HepG2 (cell line): ENCODE data around the gene HIC1. TPM values are rescaled to one million over a fixed set of nuclear protein-coding genes. Genes with fewer than 3 reads are reported as not detected.

Experiments
- BCL6 ChIP-seq: IDR thresholded peaks from 2 replicates; pipeline ENCODE4 v1.6.1; 2016; ENCODE audit warnings: missing genetic modification reagents, missing compliant biosample characterization
- GFI1 ChIP-seq: sonication (generic); formaldehyde crosslinking; IDR thresholded peaks from 2 replicates; pipeline ENCODE4 v1.5.0; 2020; ENCODE audit warnings: missing genetic modification reagents, mild to moderate bottlenecking, borderline replicate concordance
- HCFC1 ChIP-seq: fragments of 150-350 bp; IDR thresholded peaks from 2 replicates; pipeline ENCODE4 v1.6.1; 2014; ENCODE audit warnings: low read depth, low read length
- HMGA1 ChIP-seq: sonication (generic); formaldehyde crosslinking; conservative IDR thresholded peaks from 2 replicates; pipeline ENCODE4 v1.4.0; 2020; ENCODE audit warnings: missing genetic modification reagents
- PHF5A ChIP-seq: IDR thresholded peaks from one replicate; pipeline ENCODE4 v1.6.1; 2018; ENCODE audit warnings: low read depth, missing genetic modification reagents; ENCODE audit not compliant: unreplicated experiment
- TBP ChIP-seq: sonication (generic); formaldehyde crosslinking; IDR thresholded peaks from 2 replicates; pipeline ENCODE4 v1.5.0; 2020; ENCODE audit warnings: missing genetic modification reagents
- ZFAT ChIP-seq: sonication (generic); formaldehyde crosslinking; conservative IDR thresholded peaks from 2 replicates; pipeline ENCODE4 v1.8.1; 2023; ENCODE audit warnings: missing genetic modification reagents, inconsistent platforms
- ZMYM3 ChIP-seq: sonication (generic); formaldehyde crosslinking; IDR thresholded peaks from 2 replicates; pipeline ENCODE4 v1.5.1; 2020; ENCODE audit warnings: mild to moderate bottlenecking, missing genetic modification reagents
- ZNF224 ChIP-seq: sonication (generic); formaldehyde crosslinking; IDR thresholded peaks from 2 replicates; pipeline ENCODE4 v1.5.0; 2020; ENCODE audit warnings: mild to moderate bottlenecking, missing genetic modification reagents
- ZNF367 ChIP-seq: sonication (generic); formaldehyde crosslinking; IDR thresholded peaks from 2 replicates; pipeline ENCODE4 v1.4.0; 2020; ENCODE audit warnings: missing genetic modification reagents, borderline replicate concordance
- ZNF709 ChIP-seq: sonication (generic); formaldehyde crosslinking; IDR thresholded peaks from 2 replicates; pipeline ENCODE4 v1.5.0; 2020; ENCODE audit warnings: mild to moderate bottlenecking, missing genetic modification reagents
- ZNF776 ChIP-seq: sonication (generic); formaldehyde crosslinking; IDR thresholded peaks from 2 replicates; pipeline ENCODE4 v1.4.0; 2020; ENCODE audit warnings: mild to moderate bottlenecking, missing genetic modification reagents
- polyA plus RNA-seq, 8 experiments: library from polyadenylated mRNA; depleted of rRNA in 3 of 8; stranded (reverse) in 7 of 8; unstranded in 1 of 8; fragments of >200 nt; fragmentation: Illumina TruSeq in 4 of 8; extraction: Trizol in 4 of 8; gene quantifications; 2 replicates each; pipeline versions ENCODE4 v1.2.1 to v1.2.3, GENCODE V29; 2011 to 2016; ENCODE audit warnings: low read depth in 4 of 8, missing spikeins in 1 of 8, mixed read lengths in 1 of 8; ENCODE audit not compliant: insufficient read depth in 1 of 8
- total RNA-seq, 5 experiments: library from RNA; depleted of rRNA; stranded (reverse); fragments of >200 nt; fragmentation: Illumina TruSeq; extraction: Trizol; gene quantifications; 2 replicates each; pipeline ENCODE4 v1.2.3, GENCODE V29; 2016; ENCODE audit warnings: low read depth in 1 of 5
- TF ChIP-seq, protein P1 (sequence below), 2 experiments: sonication (generic) in 1 of 2; formaldehyde crosslinking in 1 of 2; IDR thresholded peaks; 2 replicates each; pipeline versions ENCODE4 v1.6.1 to v1.9.0; 2014 to 2022; ENCODE audit warnings: antibody characterized with exemption in 1 of 2, borderline replicate concordance in 1 of 2, inconsistent platforms in 1 of 2, low read depth in 1 of 2, missing genetic modification reagents in 1 of 2
- TF ChIP-seq, protein P2 (sequence below): sonication (generic); formaldehyde crosslinking; IDR thresholded peaks from 2 replicates; pipeline ENCODE4 v1.8.0; 2023; ENCODE audit warnings: mild to moderate bottlenecking, missing genetic modification reagents
- TF ChIP-seq, protein P3 (sequence below): sonication (generic); formaldehyde crosslinking; IDR thresholded peaks from 2 replicates; pipeline ENCODE4 v1.5.1; 2020; ENCODE audit warnings: missing genetic modification reagents, mild to moderate bottlenecking, borderline replicate concordance
- TF ChIP-seq, protein P4 (sequence below): sonication (generic); formaldehyde crosslinking; IDR thresholded peaks from 2 replicates; pipeline ENCODE4 v1.5.1; 2020; ENCODE audit warnings: mild to moderate bottlenecking, missing genetic modification reagents, moderate library complexity
- TF ChIP-seq, protein P5 (sequence below): sonication (generic); formaldehyde crosslinking; IDR thresholded peaks from 2 replicates; pipeline ENCODE4 v1.5.0; 2020; ENCODE audit warnings: missing genetic modification reagents

The HIC1 gene
- total and polyA plus RNA-seq, 2 of the 13 experiments (the other 11 are each of a cell fraction or from before 2014, with no cell fraction given), result 0.04 to 0.31 TPM

DNA sequence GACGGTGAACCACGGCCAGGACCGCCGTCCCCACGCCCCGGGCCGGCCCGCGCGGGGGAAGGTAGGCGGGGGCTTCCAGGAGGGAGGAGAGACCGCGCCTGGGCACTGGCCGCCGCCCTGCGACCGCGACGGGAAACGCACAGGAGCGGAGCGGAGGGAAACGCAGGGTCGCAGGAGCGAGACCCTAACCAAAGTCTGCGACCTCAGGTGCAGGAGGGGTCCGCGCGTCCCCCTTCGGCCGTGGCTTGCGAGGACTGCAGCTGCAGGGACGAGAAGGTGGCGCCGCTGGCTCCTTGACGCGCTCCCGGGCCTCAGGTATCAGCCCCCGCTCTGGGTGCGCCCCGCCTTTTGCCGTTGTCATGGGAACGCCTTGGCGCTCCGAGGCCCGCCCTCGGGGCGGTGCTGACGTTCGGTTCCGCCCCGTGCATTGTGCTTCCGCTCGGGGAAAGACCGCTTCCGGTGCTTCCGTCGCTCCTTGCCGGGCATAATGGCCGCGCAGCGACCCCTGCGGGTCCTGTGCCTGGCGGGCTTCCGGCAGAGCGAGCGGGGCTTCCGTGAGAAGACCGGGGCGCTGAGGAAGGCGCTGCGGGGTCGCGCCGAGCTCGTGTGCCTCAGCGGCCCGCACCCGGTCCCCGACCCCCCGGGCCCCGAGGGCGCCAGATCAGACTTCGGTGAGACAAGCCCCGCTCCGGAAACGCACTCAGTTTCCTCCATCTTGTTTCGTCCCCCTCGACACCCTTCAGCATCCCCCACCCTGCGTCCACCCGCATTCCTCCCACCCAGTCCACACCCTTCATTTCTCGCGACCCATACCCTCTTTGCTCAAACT lies 13.1 kb upstream of the HIC1 start, which contains the start of gene OVCA2 (continued):
- TF ChIP-seq PHF5A (CRISPR knock-in tag), result no peak
- TF ChIP-seq, protein P1, sequence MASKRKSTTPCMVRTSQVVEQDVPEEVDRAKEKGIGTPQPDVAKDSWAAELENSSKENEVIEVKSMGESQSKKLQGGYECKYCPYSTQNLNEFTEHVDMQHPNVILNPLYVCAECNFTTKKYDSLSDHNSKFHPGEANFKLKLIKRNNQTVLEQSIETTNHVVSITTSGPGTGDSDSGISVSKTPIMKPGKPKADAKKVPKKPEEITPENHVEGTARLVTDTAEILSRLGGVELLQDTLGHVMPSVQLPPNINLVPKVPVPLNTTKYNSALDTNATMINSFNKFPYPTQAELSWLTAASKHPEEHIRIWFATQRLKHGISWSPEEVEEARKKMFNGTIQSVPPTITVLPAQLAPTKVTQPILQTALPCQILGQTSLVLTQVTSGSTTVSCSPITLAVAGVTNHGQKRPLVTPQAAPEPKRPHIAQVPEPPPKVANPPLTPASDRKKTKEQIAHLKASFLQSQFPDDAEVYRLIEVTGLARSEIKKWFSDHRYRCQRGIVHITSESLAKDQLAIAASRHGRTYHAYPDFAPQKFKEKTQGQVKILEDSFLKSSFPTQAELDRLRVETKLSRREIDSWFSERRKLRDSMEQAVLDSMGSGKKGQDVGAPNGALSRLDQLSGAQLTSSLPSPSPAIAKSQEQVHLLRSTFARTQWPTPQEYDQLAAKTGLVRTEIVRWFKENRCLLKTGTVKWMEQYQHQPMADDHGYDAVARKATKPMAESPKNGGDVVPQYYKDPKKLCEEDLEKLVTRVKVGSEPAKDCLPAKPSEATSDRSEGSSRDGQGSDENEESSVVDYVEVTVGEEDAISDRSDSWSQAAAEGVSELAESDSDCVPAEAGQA (IDR thresholded peaks at IDR 0.05; ENCODE audit: low read depth), result peak; percentile 89
- TF ChIP-seq, protein P1 (CRISPR knock-in tag; IDR thresholded peaks at IDR 0.05; ENCODE audit: borderline replicate concordance), result no peak
- peak; percentile 82 for TF ChIP-seq HCFC1
- TF ChIP-seq, protein P2, sequence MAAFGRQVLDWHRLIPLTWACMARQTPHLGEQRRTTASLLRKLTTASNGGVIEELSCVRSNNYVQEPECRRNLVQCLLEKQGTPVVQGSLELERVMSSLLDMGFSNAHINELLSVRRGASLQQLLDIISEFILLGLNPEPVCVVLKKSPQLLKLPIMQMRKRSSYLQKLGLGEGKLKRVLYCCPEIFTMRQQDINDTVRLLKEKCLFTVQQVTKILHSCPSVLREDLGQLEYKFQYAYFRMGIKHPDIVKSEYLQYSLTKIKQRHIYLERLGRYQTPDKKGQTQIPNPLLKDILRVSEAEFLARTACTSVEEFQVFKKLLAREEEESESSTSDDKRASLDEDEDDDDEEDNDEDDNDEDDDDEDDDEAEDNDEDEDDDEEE (CRISPR knock-in tag), result no peak
- TF ChIP-seq BCL6, result peak; percentile 44
- TF ChIP-seq, protein P3, sequence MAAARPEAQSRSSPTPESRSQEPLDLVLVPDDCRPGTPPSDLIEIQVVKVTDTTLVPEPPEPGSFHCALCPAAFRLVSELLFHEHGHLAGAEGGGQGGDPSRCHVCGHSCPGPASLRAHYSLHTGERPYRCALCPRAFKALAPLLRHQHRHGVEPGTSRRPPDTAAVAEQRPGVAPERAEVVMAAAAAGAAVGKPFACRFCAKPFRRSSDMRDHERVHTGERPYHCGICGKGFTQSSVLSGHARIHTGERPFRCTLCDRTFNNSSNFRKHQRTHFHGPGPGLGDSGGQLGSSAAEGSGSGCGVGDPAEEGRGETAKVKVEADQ (CRISPR knock-in tag), result no peak
- no peak; the same call in 1 of the 2 replicates for TF ChIP-seq ZNF776
- TF ChIP-seq GFI1, result no peak
- TF ChIP-seq ZMYM3, result no peak
- TF ChIP-seq ZFAT (CRISPR knock-in tag), result no peak
- TF ChIP-seq ZNF224, result no peak
- TF ChIP-seq ZNF367 (CRISPR knock-in tag), result no peak
- no peak for TF ChIP-seq HMGA1 (CRISPR knock-in tag)
- TF ChIP-seq, protein P4, sequence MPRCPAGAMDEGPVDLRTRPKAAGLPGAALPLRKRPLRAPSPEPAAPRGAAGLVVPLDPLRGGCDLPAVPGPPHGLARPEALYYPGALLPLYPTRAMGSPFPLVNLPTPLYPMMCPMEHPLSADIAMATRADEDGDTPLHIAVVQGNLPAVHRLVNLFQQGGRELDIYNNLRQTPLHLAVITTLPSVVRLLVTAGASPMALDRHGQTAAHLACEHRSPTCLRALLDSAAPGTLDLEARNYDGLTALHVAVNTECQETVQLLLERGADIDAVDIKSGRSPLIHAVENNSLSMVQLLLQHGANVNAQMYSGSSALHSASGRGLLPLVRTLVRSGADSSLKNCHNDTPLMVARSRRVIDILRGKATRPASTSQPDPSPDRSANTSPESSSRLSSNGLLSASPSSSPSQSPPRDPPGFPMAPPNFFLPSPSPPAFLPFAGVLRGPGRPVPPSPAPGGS (CRISPR knock-in tag), result peak; percentile 68
- no peak for TF ChIP-seq TBP (CRISPR knock-in tag)
- TF ChIP-seq, protein P5, sequence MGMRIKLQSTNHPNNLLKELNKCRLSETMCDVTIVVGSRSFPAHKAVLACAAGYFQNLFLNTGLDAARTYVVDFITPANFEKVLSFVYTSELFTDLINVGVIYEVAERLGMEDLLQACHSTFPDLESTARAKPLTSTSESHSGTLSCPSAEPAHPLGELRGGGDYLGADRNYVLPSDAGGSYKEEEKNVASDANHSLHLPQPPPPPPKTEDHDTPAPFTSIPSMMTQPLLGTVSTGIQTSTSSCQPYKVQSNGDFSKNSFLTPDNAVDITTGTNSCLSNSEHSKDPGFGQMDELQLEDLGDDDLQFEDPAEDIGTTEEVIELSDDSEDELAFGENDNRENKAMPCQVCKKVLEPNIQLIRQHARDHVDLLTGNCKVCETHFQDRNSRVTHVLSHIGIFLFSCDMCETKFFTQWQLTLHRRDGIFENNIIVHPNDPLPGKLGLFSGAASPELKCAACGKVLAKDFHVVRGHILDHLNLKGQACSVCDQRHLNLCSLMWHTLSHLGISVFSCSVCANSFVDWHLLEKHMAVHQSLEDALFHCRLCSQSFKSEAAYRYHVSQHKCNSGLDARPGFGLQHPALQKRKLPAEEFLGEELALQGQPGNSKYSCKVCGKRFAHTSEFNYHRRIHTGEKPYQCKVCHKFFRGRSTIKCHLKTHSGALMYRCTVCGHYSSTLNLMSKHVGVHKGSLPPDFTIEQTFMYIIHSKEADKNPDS, result no peak
- no peak; the same call in 1 of the 2 replicates for TF ChIP-seq ZNF709 (CRISPR knock-in tag)
